Glomerular visceral epithelial cell (primary cell): ENCODE data around the gene GTF3C5.
"Not testable (repeated sequence)": the region's sequence is repeated elsewhere in the genome, so short reads cannot be mapped to it uniquely, and the experiment has no call there.

Experiments
- DNase-seq: peaks from one replicate; pipeline ENCODE4 v3.0.0-alpha.2; 2016; ENCODE audit errors: extremely low spot score

Gene GTF3C5

GRCh38 chr9:133089271-133089671 lies 58.5 kb downstream of the GTF3C5 start:
- DNase-seq: no peak

DNA sequence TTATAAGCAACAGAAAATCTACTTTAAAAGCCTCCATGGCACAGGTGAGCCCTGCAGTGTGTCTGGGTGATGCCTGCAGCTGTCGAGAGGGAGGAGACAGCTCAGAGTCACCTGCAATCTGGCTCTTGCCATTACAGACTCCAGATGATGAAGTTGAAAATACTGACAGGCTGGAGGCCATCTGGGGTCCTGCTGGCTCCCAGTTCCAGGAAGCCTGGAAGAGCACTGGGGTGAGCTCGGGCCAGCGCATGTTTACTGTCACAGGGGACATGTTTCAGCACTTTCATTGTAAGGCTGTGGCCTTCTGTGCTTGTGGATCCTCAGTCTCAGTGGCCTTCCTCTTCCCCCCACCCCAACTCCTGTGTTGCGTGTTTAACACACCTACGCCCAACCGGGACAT lies 59.4 kb downstream of the GTF3C5 start:
- no peak for DNase-seq

DNA sequence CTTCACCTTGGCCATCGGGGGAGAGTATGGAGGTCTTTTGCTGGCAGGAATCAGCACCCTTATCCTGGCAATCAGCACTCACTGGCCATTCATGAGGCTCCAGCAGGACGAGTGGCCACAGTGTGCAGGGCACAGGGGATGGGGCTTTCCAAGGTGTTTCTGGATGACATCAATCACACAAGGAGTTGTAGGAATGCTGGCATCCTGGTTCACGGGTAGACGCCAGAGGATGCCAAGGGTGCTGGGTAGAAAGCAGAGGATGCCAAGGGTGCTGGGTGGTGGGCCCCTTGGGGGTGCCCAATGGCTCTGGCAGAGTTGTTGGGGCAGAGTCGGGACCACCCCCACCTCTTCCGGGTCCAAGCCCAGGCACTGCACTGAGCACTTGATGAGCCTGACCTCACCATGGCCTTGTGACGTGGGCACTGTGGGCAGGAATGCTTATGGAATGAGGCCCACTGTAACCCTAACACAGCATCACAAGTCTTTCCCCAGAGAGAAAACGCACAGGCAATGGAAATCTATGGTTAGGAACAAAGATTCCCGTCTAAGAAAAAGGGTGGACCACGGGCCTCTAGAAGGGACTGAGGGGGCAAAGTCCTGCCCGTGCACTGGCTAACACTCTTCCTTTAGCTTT lies 60.1 kb downstream of the GTF3C5 start:
- DNase-seq: no peak

DNA sequence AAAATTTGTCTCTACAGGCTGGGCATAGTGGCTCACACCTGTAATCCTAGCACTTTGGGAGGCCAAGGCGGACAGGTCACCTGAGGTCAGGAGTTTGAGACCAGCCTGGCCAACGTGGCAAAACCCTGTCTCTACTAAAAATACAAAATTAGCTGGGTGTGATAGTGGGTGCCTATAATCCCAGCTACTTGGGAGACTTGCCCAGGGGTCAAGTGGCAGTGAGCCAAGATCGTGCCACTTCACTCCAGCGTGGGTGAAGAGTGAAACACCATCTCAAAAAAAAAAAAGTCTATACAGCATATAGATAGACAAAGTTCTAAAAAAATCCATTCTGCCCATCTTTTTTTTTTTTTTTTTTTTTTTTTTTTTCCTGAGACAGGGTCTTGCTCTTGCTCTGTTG lies 63.6 kb downstream of the GTF3C5 start:
- DNase-seq: not testable (repeated sequence)

DNA sequence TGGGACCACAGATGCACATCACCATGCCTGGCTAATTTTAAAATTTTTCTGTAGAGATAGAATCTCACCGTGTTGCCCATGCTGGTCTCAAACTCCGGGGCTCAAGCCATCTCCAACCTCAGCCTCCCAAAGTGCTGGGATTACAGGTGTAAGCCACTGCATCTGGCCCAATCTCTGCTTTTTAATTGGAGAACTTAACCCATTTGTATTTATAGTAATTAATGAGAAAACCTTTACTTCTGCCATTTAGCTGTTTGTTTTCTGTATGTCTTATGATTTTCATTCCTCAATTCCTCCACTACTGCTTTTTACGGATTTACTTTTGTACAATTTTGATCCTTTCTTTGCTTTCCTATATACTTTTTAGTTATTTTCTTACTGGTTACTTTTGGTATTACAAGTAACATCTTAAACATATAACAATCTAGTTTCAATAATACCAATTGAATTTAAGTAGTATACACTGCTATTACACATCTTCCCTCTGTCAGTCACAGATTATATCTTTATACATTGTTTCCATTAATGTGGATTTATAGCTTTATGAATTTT lies 64.1 kb downstream of the GTF3C5 start:
- DNase-seq: no peak

DNA sequence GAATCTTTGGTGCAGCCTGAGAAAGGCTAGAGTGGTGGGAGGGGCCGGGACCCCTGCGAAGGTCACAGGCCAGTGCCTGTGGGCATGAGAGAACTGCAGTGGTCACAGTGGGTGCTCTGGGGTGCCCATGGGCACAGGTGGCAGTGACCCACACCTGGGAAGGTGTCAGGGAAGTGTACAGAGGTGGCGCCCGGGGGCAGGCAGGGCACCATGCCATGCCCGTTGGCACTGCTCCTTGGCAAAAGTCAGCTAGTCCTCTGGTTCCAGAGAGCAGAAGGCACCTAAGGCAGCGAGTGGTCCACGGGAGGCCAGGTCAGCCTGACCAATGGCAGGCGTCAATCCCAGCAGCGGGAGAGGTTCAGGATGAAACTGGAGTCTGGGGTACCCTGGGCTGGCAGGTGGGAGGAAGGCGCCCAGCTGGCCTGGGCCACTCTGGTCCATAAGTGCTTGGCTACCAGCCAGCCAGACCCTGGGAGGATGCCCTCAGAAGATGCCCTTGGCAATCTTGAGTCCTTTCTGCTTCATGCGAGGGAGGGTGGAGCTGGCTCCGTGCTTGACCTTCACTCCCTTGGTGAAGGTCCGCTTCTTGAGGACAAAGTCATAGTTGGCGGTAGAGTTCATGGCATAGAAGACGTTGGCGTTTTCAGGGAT lies 67.4 kb downstream of the GTF3C5 start:
- no peak for DNase-seq

DNA sequence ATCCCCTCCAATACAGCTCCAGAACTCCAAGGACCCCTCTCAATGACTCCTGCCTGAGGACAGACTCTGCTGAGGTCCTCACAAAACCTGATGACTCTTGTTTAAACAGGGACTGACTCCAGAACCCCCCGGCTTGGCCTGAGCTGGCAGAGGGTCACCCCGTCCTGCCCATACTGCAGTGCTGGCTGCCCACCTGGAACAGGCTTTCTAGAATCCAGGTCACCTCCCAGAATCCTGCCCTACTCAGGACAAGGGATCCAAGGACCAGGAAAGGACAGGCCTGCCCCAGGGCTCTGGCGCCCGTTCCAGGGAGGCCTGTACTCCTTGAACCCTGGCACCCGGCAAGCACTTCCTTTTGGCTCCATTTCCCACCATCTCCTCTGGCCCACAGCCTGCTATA lies 68.1 kb downstream of the GTF3C5 start:
- no peak for DNase-seq

DNA sequence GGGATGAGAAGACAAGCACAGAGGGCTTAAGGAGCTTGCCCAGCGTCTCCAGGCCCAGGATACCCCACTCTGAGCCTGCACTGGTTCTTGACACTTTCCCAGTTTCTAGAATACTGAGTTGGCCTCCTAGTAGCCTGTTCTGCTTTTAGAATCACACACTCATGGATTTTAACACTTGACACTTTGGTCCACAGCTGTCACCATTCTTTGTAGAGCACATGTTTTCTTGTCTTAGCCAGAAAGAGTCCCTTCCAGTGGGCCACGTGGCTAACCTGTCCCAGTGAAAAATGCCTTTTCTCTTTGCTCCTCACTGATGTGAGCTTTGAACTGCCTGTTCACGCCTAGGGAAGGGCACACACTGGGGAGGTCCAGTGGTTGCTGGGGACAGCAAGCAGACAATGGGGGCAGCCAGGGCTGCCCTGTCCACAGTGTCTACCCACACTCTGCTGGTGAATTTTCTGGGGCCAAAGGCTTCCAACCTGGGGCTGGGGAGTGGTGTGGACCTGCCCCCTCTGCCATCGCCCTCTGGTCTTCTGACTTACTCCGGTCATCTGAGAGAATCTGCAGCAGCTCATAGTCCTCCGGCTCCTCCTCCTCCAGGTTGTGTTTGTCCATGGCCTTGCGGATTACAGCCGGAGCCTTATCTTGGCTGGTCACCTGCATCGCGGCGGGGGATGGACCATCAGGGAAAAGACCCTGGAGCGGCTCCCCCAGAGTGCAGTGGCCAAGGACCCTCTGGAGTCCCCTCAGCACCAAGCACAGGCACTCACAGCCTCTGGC lies 69.1 kb downstream of the GTF3C5 start:
- DNase-seq: no peak

GRCh38 chr9:133100506-133101355 lies 69.9 kb downstream of the GTF3C5 start:
- no peak for DNase-seq

- no peak for DNase-seq
Measured at GRCh38 chr9:133101356-133102189, 70.8 kb downstream of the GTF3C5 start.

GRCh38 chr9:133102190-133103021 lies 71.6 kb downstream of the GTF3C5 start:
- DNase-seq: no peak

DNA sequence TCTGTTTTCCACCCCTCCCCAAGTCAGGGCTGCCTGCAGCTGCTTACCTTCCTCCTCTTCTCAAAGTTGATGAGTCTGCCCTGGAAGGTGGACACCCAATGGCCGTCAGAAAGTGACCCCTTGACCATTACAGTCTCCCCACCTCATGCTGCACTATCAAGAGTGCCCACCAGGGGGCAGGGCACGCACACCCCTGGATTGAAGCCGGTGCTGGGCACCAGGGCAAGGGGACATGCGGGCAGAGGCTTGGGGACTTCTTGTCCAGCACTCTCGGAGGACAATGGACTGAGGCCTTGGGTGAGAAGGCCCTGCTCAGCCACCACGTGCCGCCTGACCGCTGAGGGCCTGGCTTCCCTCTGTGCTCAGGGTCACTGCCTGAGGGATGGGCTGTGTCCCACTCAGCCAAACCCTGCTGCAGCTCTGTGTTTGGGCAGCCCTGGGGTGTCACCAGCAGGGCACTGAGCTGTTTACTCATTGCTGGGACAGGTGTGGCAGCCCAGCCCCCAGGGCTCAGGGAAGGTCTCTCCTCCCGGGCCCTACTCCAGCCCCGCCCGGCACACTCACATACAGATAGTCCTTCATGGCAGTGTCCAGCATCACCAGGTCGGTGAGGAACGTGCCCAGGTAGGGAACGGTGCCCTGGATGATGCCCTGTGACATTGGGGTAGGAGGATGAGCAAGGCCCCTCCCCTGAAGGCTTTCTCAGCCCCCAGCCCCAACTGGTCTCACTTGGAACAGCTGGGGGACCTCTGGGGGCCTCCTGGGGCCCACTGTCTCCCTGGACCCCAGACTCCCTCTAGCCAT lies 72.6 kb downstream of the GTF3C5 start:
- DNase-seq: peak; percentile 64

- no peak for DNase-seq
Measured at GRCh38 chr9:133103987-133104505, 73.2 kb downstream of the GTF3C5 start.

DNA sequence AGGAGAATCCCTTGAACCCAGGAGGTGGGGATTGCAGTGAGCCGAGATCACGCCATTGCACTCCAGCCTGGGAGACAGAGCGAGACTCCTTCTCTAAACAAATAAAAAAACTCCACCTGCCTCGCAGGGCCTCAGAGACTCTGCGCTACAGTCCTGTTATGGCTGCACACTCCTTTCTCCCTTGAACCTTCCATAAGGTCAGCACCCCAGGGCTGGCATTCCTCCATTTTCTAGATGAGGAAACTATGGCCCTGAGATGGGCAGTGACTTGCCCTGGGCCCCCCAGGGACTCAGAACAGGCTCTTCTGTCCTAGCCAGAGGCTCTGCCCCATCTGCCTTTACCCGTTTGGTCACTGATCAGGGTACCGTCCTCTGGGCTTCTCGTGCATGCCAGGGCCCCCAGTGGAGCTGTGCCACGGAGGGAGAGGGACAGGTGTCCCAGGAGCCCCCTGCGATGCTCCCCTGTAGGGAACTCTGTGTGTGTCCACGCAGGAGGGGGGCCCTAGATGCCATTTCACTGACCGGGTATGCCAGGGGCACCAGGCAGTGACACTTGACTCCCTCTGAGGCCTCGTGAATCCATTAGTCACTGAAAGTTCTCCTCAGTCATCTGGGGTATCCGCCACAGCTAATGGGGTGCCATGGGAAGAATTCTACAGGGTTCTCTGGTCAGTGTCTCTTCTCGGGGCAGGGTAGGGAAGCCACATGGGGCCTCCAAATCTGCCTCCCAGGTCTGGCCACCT lies 74.1 kb downstream of the GTF3C5 start:
- DNase-seq: no peak

DNA sequence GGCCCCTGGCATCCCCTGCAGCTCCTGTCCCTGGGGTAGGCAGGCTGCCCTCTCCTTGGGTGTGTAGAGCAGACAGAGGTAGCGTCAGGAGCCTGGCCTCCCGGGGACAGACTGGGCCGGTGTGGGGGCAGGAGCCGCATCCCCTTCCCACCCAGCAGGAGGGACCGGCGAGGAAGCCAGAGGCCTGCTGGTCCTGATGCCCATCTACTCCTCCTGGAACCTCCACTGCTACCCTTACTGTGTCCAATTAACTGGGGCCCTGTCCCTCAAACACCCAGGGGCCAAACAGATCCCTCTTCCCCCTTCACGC lies 74.6 kb downstream of the GTF3C5 start:
- no peak for DNase-seq

GRCh38 chr9:133106511-133107244 lies 75.9 kb downstream of the GTF3C5 start:
- no peak for DNase-seq

DNA sequence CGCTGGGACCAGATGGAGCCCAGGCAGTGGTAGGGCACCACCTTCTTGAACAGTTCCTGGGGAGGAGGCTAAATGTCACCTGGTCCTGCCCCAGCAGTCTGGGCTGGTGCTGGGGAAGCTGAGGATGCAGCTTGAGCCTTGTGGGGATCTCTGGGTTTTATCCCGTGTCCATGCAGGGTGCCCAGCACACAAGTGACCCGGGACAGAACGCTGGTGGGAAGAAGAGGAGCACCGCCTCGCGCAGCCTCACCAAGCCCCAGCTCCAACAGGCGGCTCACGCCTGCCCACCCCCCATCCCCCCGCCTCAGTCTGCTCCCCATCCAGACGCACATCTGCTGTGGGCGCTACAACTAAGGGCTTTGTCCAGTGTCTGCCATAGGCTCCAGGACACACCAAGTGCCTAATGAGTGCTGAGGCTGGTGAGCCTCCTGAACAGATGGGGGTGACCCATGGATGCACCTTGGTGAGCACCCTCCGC lies 76.5 kb downstream of the GTF3C5 start:
- DNase-seq: no peak
